ENCODE results near the gene C9orf153.

The C9orf153 gene

DNA sequence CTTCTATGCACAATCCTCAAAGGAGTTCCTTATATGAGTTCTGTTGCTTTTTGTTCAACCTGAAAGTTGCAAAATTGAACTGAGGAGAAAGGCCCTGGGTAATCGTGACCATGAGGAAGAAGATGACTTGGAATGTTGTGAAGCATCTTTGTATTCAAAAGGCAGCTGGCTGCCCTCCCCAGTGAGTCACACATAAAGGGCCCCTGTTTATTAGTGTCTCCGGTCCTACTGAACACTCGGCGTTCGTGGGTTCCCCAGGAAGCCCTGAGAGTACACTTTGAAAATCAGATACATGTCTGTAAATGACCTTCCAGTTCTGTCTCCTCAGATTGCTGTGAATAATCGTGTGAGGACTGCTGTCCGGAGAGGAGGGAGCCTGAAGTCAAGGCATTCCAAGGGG is 73.6 kb downstream of the C9orf153 start:
- no peak for DNase-seq

DNA sequence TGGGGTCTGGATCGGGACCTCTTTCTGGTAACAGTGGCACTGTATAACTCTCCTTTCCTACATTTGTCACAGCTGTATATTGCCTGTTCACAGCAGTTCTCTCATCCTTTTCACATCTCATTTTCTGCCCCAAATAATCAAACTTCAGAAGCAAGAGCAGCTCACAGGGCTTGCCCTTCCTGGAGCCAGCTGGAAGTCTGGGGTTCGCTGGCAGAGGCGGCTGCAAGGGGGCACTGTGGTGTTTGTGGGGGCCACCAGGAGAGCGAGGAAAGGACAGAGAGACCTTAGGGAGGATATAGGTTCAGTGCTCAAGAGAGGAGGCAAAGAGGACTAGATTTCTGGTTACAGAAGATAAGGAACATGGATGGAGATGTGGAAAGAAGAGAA is 75.3 kb downstream of the C9orf153 start:
- DNase-seq, result no peak

DNA sequence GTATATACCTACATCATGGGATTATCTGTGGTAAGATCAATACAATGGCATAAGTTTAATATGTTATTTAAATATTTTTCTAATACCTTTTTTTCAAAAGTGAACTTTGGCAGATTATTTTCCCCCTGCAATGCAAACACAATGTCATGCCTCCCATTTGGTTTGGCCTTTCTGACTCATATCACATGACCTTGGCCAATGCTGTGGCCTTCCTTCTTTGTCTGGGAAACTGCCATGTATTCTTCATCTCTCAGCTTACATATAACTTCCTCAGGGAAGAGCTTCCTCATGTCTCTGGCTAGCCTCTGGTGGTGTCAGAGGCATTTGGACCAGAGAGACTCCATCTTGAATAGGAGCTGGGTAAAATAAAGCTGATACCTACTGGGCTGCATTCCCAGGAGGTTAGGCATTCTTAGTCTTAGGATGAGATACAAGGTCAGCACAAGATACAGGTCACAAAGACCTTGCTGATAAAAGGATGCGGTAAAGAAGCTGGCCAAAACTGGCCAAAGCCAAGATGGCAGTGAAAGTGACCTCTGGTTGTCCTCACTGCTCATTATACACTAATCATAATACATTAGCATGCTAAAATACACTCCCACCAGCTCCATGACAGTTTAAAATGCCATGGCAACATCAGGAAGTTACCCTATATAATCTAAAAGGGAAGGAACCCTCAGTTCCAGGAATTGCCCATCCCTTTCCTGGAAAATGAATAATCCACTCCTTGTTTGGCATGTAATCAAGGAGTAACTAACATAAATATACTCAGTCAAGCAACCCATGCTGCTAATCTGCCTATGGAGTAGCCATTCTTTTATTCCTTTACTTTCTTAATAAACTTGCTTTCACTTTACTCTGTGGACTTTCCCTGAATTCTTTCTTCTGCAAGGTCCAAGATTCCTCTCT is 76.0 kb downstream of the C9orf153 start:
- no peak for DNase-seq

DNA sequence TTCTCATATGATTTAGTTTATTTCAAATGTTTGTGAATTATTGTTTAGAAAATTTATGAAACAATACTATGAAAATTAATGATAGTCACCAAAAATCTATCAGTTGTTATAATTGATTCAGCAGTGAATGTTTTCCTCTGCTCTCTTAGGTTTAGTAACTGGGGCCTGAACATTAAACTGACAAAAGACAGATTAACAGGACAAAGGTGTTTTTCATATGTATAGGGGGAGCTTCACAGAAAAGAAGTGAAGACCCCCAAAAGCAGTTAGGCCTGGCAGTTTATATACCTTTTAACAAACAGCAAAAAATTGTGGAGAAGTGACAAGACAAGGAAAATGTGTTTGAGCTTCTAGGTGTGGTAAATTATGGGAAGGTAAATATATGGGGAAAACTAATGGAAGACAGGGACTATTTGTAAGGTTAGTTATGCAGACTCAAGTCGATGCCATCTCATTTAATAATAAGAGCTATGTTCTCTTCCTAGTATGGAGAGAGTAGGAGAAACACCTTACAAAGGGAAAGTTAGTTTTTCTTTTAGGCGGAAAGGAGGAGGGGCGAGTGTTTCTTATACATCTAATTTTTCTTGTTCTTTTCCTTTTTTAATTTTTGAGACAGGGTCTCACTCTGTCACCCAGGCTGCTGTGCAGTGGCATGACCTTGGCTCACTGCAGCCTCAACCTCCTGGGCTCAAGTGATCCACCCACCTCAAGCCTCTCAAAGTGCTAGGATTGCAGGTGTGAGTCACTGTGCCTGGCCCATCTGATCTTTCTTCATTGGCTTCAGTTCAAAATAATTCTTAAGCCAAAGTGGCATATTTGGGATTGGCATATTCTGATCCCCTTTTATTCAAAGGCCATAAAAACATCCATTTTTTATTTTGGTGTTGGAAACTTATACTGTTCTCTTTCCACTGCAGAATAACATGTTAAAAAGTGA is 77.8 kb downstream of the C9orf153 start:
- no peak for DNase-seq

DNA sequence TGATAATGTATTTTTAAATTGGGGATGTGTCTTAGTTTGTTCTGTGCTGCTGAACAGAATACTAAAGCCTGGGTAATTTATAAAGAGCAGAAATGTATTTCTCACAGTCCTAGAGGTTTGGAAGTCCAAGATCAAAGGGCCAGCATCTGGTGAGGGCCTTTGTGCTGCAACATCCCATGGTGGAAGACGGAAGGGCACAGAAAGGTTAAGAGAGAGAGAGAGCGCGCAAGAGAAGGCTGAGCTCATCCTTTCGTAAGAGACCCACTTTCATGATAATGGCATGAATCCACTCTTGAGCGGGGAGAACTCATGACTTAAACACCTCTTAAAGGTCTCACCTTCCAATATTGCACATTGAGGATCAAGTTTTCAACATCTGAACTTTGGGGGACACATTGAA is 81.0 kb downstream of the C9orf153 start:
- DNase-seq, result no peak

DNA sequence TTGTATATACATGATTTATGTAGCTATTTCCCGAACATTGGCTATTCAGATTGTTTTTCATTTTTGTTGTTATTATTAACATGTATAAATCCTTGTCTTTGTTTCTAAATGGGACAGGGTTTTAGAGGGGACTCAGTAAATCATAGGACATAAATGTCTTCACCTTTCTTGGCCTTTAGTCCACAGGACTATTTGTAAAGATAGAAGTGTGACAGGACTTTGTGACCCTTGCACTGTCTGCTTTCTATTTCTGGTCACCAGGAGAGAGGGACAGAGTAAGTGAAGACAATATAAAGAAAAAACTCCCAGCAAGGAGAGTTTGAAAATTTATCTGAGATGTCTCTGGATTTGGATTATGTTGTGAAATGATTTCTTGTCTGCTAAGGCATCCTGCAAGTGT is 81.5 kb downstream of the C9orf153 start:
- no peak for DNase-seq

DNA sequence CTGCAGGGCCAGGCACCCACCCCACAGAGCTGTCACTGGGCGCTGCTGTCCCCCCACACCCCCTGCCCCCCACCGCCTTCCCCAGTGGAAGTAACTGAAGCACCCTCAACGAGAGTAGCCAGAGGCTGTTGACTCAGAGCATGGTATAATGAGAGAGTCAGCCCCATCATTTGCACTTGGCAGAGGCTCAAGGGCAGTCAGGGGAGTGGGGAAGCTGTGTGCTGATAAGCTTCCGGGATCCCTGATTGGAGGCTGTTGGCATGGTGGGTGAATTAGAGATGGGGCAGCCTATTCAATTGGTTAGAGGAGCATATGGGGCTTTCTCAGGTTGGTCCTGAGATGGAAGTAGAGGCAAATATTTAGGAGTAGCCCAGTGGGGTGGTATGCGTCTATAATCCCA is 83.0 kb downstream of the C9orf153 start:
- DNase-seq, result no peak

DNA sequence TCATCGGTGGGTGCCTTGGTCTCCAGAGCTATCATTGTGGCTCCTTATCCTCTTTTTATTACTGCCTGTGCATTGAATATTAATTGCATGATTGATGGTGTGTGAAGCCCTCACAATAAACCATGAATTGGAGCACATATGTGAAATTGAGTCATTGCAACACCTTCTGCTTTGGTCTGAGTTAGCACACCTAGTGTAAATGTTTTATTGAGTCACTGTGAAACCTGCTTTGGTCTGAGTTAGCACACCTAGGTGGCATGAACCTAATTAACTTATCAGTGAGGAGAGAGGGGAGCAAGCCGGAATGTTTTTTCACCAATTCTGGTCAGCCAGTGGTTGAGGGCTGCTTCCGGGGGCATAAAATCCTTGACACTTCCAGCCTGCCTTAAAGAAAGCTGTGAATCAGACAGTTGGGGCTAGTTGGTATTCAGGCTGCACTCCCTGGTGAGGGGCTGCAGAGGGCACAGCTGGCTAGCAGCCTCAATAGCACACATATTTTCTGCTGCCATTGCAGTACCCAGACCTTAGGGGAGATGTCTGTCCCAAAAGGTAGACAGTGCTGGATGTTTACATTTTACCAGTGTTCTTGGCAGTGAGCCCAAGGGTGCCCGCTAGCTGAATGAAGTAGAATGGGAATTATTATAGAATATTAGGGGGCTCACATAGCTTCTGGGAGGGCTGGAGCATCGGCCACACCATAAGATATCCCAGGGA is 83.6 kb downstream of the C9orf153 start:
- DNase-seq, result no peak

DNA sequence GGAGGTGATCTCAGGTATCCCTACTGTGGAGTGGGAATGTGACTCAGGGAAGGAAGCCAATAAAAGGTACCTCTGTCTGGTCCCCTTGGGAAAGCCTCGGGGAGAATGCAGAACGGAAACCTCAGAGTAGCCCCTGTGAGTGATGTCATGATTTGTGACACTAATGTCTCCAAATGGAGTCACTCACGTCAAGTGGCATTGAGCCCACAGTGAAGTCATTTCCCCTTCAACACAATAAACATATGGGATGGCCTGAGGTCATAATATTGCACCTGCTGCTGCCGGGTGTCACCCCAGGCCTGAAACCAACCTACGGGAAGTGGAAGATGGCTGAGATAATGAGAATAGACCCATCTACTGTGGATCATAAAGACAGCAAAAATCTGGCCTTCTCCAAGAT is 84.2 kb downstream of the C9orf153 start:
- DNase-seq, result no peak
